ENCODE data around the gene STARD8. TPM values are rescaled to one million over a fixed set of nuclear protein-coding genes. Genes with fewer than 3 reads are reported as not detected.
"Not testable (repeated sequence)": the region's sequence is repeated elsewhere in the genome, so short reads cannot be mapped to it uniquely, and the experiment has no call there.

The STARD8 gene
- total RNA-seq, 1 donor: 1.4 TPM

- H3K27me3 ChIP-seq (ENCODE audit: insufficient read depth, low read length): peaks cover 16% of the 10 kb centered on the region
- TF ChIP-seq CTCF (IDR thresholded peaks at IDR 0.05; ENCODE audit: extremely low read depth, low read depth, low read length): no peak
- no peak overlapping the region for H3K4me2 ChIP-seq (ENCODE audit: insufficient read depth, low read length)
- no peak overlapping the region for H3K27ac ChIP-seq (ENCODE audit: low read depth, low read length)
- H3K79me2 ChIP-seq (ENCODE audit: insufficient read depth, low read length): no peaks in the 10 kb centered on the region
- no peak overlapping the region for H3K4me3 ChIP-seq (ENCODE audit: insufficient read depth, low read length)
- H3K9me3 ChIP-seq (ENCODE audit: low read depth, low read length): no peaks in the 10 kb centered on the region
- H2AFZ ChIP-seq (ENCODE audit: low read length): no peak overlapping the region
- H3K4me1 ChIP-seq (ENCODE audit: insufficient read depth, low read length): no peaks in the 10 kb centered on the region
- no peak for DNase-seq (ENCODE audit: insufficient read length, low spot score, missing footprints)
- peaks cover 5% of the 10 kb centered on the region for H4K20me1 ChIP-seq (ENCODE audit: insufficient read depth, low read length)
- H3K36me3 ChIP-seq (ENCODE audit: insufficient read depth, low read length): no peaks in the 10 kb centered on the region
Observed at GRCh38 chrX:68731254-68731653, 83.8 kb downstream of the STARD8 start.

DNA sequence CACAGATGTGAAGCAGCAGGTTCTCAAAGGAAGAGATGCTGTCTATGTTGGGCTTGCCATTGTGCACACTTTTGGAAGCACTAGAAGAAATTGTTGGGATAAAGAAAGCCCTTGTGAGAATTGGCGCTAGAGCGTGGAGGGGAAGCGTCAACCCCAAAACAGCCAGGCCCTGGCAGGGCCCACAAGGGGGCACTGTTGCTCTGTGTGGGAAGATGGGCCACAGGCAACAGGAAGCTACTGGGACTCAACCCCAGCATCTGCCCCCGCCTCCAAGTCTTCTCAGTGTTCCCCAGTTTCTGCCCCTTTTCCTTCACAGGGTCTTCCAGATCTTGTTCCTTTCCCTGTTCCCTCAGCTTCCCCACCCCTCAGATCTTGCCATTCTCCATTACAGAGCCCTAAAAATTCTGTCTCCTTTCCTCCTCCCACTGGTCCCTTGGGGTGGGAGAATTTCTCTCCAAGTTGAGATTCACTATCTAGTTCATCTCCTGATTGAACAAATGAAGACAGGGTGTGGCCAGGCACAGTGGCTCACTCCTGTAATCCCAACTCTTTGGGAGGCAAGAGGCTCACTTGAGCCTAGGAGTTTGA is 85.5 kb downstream of the STARD8 start:
- no peaks in the 10 kb centered on the region for H4K20me1 ChIP-seq (ENCODE audit: insufficient read depth, low read length)
- no peak overlapping the region for H3K27ac ChIP-seq (ENCODE audit: low read depth, low read length)
- H3K36me3 ChIP-seq (ENCODE audit: insufficient read depth, low read length): no peaks in the 10 kb centered on the region
- H3K4me2 ChIP-seq (ENCODE audit: insufficient read depth, low read length): no peak overlapping the region
- peak; percentile 71 for TF ChIP-seq CTCF (IDR thresholded peaks at IDR 0.05; ENCODE audit: extremely low read depth, low read depth, low read length)
- no peaks in the 10 kb centered on the region for H3K79me2 ChIP-seq (ENCODE audit: insufficient read depth, low read length)
- no peak overlapping the region for H2AFZ ChIP-seq (ENCODE audit: low read length)
- H3K27me3 ChIP-seq (ENCODE audit: insufficient read depth, low read length): peaks cover 16% of the 10 kb centered on the region
- no peaks in the 10 kb centered on the region for H3K9me3 ChIP-seq (ENCODE audit: low read depth, low read length)
- H3K4me3 ChIP-seq (ENCODE audit: insufficient read depth, low read length): no peak overlapping the region
- peak; percentile 91 for DNase-seq (ENCODE audit: insufficient read length, low spot score, missing footprints)
- no peaks in the 10 kb centered on the region for H3K4me1 ChIP-seq (ENCODE audit: insufficient read depth, low read length)

DNA sequence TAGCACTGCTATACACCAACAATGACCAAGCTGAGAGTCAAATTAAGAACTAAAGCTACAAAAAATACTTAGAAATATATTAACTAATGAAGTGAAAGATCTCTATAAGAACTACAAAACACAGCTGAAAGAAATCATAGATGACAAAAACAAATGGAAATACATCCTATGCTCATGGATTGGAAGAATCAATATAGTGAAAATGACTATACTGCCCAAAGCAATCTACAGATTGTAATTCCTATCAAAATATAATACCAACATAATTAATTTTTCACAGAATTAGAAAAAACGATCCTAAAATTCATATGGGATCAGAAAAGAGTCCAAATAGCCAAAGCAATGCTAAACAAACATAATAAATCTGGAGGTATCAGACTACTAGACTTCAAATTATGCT is 87.8 kb downstream of the STARD8 start:
- Histone ChIP-seq H3K79me2 (ENCODE audit: insufficient read depth, low read length) (no peaks in the 10 kb centered on the region), H3K4me3 (ENCODE audit: insufficient read depth, low read length) (no peak overlapping the region), H3K27ac (ENCODE audit: low read depth, low read length) (no peak overlapping the region), H3K36me3 (ENCODE audit: insufficient read depth, low read length) (no peaks in the 10 kb centered on the region), H3K4me2 (ENCODE audit: insufficient read depth, low read length) (no peak overlapping the region), H4K20me1 (ENCODE audit: insufficient read depth, low read length) (no peaks in the 10 kb centered on the region), H2AFZ (ENCODE audit: low read length) (no peak overlapping the region), H3K9me3 (ENCODE audit: low read depth, low read length) (no peaks in the 10 kb centered on the region), H3K4me1 (ENCODE audit: insufficient read depth, low read length) (no peaks in the 10 kb centered on the region), H3K27me3 (ENCODE audit: insufficient read depth, low read length) (peaks cover 13% of the 10 kb centered on the region)
- no peak for DNase-seq (ENCODE audit: insufficient read length, low spot score, missing footprints)
- no peak for TF ChIP-seq CTCF (IDR thresholded peaks at IDR 0.05; ENCODE audit: extremely low read depth, low read depth, low read length)

DNA sequence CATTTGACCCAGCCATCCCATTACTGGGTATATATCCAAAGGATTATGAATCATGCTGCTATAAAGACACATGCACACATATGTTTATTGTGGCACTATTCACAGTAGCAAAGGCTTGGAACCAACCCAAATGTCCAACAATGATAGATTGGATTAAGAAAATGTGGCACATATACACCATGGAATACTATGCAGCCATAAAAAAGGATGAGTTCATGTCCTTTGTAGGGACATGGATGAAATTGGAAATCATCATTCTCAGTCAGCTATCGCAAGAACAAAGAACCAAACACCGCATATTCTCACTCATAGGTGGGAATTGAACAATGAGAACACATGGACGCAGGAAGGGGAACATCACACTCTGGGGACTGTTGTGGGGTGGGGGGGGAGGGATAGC is 94.4 kb downstream of the STARD8 start:
- not testable (repeated sequence) for H3K36me3 ChIP-seq (ENCODE audit: insufficient read depth, low read length); H4K20me1 ChIP-seq (ENCODE audit: insufficient read depth, low read length); H3K4me2 ChIP-seq (ENCODE audit: insufficient read depth, low read length); DNase-seq (ENCODE audit: insufficient read length, low spot score, missing footprints); H3K9me3 ChIP-seq (ENCODE audit: low read depth, low read length); H3K79me2 ChIP-seq (ENCODE audit: insufficient read depth, low read length); H3K4me1 ChIP-seq (ENCODE audit: insufficient read depth, low read length); H3K4me3 ChIP-seq (ENCODE audit: insufficient read depth, low read length); H3K27ac ChIP-seq (ENCODE audit: low read depth, low read length); H2AFZ ChIP-seq (ENCODE audit: low read length)
- peaks cover 10% of the 10 kb centered on the region for H3K27me3 ChIP-seq (ENCODE audit: insufficient read depth, low read length)

Measured in osteoblast (primary cell).